Parathyroid adenoma (tissue), 2 donors: ENCODE measurements around the gene ZNF213.
A peak's percentile ranks its signal among the peaks of the same experiment; 100 is the strongest.

Experiments
- H2AFZ ChIP-seq: fragments of 300-600 bp; sonication (generic); one replicate; pipeline ENCODE4 v1.7.0; 2017; ENCODE audit warnings: antibody characterized with exemption, mild to moderate bottlenecking
- H3K27ac ChIP-seq: fragments of 300-600 bp; sonication (generic); one replicate; pipeline ENCODE4 v1.7.0; 2017
- H3K27me3 ChIP-seq: fragments of 300-600 bp; sonication (generic); one replicate; pipeline ENCODE4 v1.7.0; 2017; ENCODE audit warnings: low read length; ENCODE audit not compliant: control insufficient read depth, insufficient read depth
- H3K36me3 ChIP-seq: fragments of 300-600 bp; sonication (generic); one replicate; pipeline ENCODE4 v1.7.0; 2017; ENCODE audit warnings: low read length; ENCODE audit not compliant: control insufficient read depth, insufficient read depth
- H3K4me1 ChIP-seq: fragments of 300-600 bp; sonication (generic); one replicate; pipeline ENCODE4 v1.7.0; 2017; ENCODE audit warnings: control low read depth
- H3K4me2 ChIP-seq: fragments of 300-600 bp; sonication (generic); one replicate; pipeline ENCODE4 v1.7.0; 2017; ENCODE audit warnings: low read length
- H3K4me3 ChIP-seq: fragments of 300-600 bp; sonication (generic); one replicate; pipeline ENCODE4 v1.7.0; 2017; ENCODE audit warnings: low read depth, low read length
- H3K79me2 ChIP-seq: fragments of 300-600 bp; sonication (generic); one replicate; pipeline ENCODE4 v1.7.0; 2017; ENCODE audit warnings: control low read depth
- H3K9ac ChIP-seq: fragments of 300-600 bp; sonication (generic); one replicate; pipeline ENCODE4 v1.7.0; 2017; ENCODE audit warnings: mild to moderate bottlenecking
- H3K9me3 ChIP-seq: fragments of 300-600 bp; sonication (generic); one replicate; pipeline ENCODE4 v1.7.0; 2017; ENCODE audit warnings: low read length; ENCODE audit not compliant: control insufficient read depth
- TF ChIP-seq, protein P1 (sequence below): fragments of 300-600 bp; sonication (generic); IDR thresholded peaks from one replicate; pipeline ENCODE4 v1.7.0; 2017; ENCODE audit warnings: antibody characterized with exemption, mild to moderate bottlenecking
- donor health status: primary hyperparathyroidism.

The ZNF213 gene

DNA sequence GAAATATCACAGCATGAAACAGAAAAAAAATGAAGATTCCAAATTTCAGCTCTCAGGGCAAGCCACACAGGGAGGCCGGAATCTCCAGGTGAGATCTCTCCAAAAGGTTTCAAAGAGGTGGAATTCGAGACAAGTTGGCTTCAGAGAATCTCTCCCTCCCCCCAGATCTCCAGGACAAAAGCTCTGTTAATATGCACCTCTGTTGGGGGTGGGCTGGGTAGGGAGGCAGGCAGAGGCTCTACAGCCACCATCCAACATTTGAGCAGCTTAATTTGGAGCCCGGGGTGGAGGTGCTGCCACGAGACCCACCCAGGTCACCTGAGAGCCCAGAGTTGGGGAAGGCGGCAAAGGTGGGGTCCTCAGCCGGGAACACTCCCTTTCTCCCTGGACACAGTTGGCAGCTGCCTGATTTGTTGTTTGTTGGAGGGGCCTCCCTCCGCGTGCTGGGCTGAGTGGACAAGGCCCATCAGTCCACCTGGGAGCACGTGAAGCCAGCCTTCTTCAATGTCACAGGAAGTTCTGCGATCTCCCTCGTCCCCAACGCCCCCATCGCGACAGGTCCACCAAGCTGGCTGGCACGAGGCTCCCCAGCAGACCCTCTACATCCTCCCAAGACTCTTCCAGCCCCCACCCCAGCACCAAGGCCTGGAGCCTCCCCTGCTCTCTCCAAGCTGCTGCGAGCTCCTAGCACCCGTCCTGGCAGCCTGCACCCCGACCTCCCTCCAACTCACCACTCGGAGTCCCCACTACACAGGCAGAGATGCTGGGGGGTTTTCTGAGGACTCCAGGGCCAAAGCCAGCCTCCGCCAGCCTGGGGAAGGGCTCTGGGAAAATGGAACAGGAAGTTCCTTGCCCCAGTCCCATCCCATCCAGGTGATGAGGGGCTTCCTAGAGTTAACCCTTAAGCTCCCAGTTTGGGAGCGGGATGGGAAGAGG is 36.1 kb upstream of the ZNF213 start, which contains the start of gene ZSCAN10:
ZSCAN10 (minus strand) TSS at position 836 of the 936 bp plus-strand sequence. CDS start 6,357 bp downstream, outside the sequence.
- no peak within 1 kb of the TSS for H3K4me3 ChIP-seq
- TF ChIP-seq, protein P1, sequence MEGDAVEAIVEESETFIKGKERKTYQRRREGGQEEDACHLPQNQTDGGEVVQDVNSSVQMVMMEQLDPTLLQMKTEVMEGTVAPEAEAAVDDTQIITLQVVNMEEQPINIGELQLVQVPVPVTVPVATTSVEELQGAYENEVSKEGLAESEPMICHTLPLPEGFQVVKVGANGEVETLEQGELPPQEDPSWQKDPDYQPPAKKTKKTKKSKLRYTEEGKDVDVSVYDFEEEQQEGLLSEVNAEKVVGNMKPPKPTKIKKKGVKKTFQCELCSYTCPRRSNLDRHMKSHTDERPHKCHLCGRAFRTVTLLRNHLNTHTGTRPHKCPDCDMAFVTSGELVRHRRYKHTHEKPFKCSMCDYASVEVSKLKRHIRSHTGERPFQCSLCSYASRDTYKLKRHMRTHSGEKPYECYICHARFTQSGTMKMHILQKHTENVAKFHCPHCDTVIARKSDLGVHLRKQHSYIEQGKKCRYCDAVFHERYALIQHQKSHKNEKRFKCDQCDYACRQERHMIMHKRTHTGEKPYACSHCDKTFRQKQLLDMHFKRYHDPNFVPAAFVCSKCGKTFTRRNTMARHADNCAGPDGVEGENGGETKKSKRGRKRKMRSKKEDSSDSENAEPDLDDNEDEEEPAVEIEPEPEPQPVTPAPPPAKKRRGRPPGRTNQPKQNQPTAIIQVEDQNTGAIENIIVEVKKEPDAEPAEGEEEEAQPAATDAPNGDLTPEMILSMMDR: no peak
- no peaks in the 10 kb centered on the region for H3K79me2 ChIP-seq
- H3K9me3 ChIP-seq: no peaks in the 10 kb centered on the region
- H3K27me3 ChIP-seq: no peaks in the 10 kb centered on the region
- peak within 1 kb of the TSS; percentile 4 for H3K27ac ChIP-seq
- peak within 1 kb of the TSS; percentile 89 for H2AFZ ChIP-seq
- peaks cover 9% of the 10 kb centered on the region for H3K4me1 ChIP-seq
- H3K4me2 ChIP-seq: peak within 1 kb of the TSS; percentile 21
- no peaks in the 10 kb centered on the region for H3K36me3 ChIP-seq
- no peak within 1 kb of the TSS for H3K9ac ChIP-seq

DNA sequence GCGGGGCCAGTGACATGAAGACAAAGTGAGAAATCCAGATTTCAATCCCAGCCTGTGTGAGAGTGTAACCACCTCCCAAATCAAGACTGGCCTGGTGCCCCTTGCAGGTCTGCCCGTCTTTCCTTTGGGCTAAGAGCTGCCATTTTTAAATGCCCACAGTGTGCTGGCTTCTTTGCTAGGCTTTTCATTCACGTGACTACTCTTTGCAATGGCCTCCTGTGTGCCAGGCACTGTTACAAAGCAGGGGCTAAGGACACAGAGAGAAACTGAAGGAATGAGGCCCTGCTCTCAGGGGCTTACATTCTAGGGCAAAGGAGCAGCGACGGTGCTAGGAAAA is 35.5 kb upstream of the ZNF213 start:
- Histone ChIP-seq H3K36me3 (no peaks in the 10 kb centered on the region), H3K4me1 (peaks cover 9% of the 10 kb centered on the region), H3K9me3 (no peaks in the 10 kb centered on the region), H3K27me3 (no peaks in the 10 kb centered on the region), H3K4me2 (no peak overlapping the region), H3K9ac (no peak overlapping the region), H3K79me2 (no peaks in the 10 kb centered on the region), H3K27ac (peak overlapping the region; percentile 4), H2AFZ (peak overlapping the region; percentile 89), H3K4me3 (no peak overlapping the region)
- TF ChIP-seq, protein P1: no peak

DNA sequence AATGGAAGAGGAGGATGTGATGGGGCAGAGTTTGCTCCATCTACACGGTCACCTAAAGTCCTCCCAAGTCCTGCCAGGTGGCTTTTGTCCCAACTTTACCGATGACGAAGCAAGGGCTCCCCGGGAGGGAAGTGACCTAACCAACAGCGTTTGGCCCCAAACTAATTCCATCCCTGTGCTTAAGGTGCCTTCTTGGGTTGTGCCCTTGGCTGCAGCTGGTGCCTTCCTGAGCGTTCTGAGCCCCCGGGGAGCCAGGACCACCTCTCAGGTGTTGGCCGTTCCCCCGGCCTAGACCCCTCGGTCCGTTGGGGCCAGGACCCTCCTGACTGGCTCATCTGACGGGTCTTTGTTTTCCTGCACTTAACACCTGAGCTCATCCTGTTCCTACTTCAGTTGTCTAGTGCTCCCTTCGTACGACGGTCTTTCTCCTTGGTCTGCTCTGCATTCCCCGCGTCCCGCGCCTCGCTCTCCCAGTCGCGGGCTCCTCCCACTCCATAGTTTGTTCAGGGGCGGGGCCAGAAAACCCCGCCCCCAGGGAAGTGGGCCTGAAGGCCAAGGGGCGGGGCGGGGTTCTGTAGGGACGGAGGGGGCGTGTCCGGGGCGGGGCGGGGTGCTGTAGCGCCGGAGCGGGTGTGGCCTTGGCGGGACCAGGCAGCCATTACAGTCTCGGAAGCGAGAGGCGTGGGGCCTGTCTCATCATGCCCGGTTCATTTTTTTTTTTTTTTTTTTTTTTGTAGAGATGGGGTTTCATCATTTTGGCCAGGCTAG is 34.9 kb upstream of the ZNF213 start:
- H3K79me2 ChIP-seq: no peaks in the 10 kb centered on the region
- H3K4me3 ChIP-seq: no peak overlapping the region
- H3K27me3 ChIP-seq: no peaks in the 10 kb centered on the region

GRCh38 chr16:3101018-3101840 is 33.6 kb upstream of the ZNF213 start:
- H3K4me2 ChIP-seq: no peak overlapping the region
- H3K4me1 ChIP-seq: peaks cover 9% of the 10 kb centered on the region

More for the DNA sequence above, 34.9 kb upstream of the ZNF213 start:
- TF ChIP-seq, protein P1: no peak
- H3K27ac ChIP-seq: peak overlapping the region; percentile 4
- H3K9ac ChIP-seq: no peak overlapping the region
- H3K9me3 ChIP-seq: no peaks in the 10 kb centered on the region
- H3K4me1 ChIP-seq: peaks cover 9% of the 10 kb centered on the region
- peak overlapping the region; percentile 89 for H2AFZ ChIP-seq
- H3K36me3 ChIP-seq: no peaks in the 10 kb centered on the region
- H3K4me2 ChIP-seq: peak overlapping the region; percentile 21

More at GRCh38 chr16:3101018-3101840, 33.6 kb upstream of the ZNF213 start:
- Histone ChIP-seq H3K27me3 (no peaks in the 10 kb centered on the region), H3K4me3 (no peak overlapping the region), H3K9me3 (no peaks in the 10 kb centered on the region), H3K9ac (no peak overlapping the region), H3K36me3 (no peaks in the 10 kb centered on the region), H2AFZ (no peak overlapping the region), H3K27ac (peak overlapping the region; percentile 29), H3K79me2 (no peaks in the 10 kb centered on the region)
- TF ChIP-seq, protein P1: no peak
